Measurements from ENCODE around the gene ADRA2C. TPM values are rescaled to one million over a fixed set of nuclear protein-coding genes. Genes with fewer than 3 reads are reported as not detected.

The ADRA2C gene
- total RNA-seq, 2 experiments from 2014 or later, result not detected

- no peaks in the 10 kb centered on the region for H3K36me3 ChIP-seq (ENCODE audit: insufficient read depth, low read length)
- TF ChIP-seq CTCF (IDR thresholded peaks at IDR 0.05), result no peak
- POLR2A ChIA-PET, result no interaction called here
- no peak overlapping the region for H3K4me3 Mint-ChIP-seq
- peaks cover 3 to 39% of the 10 kb centered on the region in 2 experiments for H3K9me3 ChIP-seq (ENCODE audit: control insufficient read depth in 1 of 2, insufficient read depth in 1 of 2, low read length in 2 of 2)
- DNase-seq (no peak), ATAC-seq (ENCODE audit: poor library complexity) (no peak)
- H3K9me3 Mint-ChIP-seq, result no peaks in the 10 kb centered on the region
- H3K27ac ChIP-seq (ENCODE audit: low read depth in 1 of 2, low read length in 2 of 2), result no peak overlapping the region
- intact Hi-C loops (cut with DNase I, micrococcal nuclease), result no loop called here
- H3K4me1 ChIP-seq (ENCODE audit: insufficient read depth, low read length), result no peaks in the 10 kb centered on the region
- CTCF ChIA-PET, result no interaction called here
- H3K27me3 Mint-ChIP-seq, result peaks cover 67% of the 10 kb centered on the region
- no peaks in the 10 kb centered on the region for H3K36me3 Mint-ChIP-seq (ENCODE audit: low read depth)
- H3K27me3 ChIP-seq (ENCODE audit: control insufficient read depth in 1 of 2, insufficient read depth in 2 of 2, low read length in 2 of 2), result peaks cover 11 to 16% of the 10 kb centered on the region in 2 experiments
- no peaks in the 10 kb centered on the region for H3K4me1 Mint-ChIP-seq (ENCODE audit: low read depth)
- no peak overlapping the region for H3K4me3 ChIP-seq (ENCODE audit: low read length)
- no peak overlapping the region for H3K27ac Mint-ChIP-seq
These were observed 21.3 kb upstream of the ADRA2C start for GRCh38 chr4:3744901-3745300.

- intact Hi-C loops (cut with DNase I, micrococcal nuclease), result no loop called here
- no peaks in the 10 kb centered on the region for H3K4me1 Mint-ChIP-seq (ENCODE audit: low read depth)
These were observed 20.1 kb upstream of the ADRA2C start for GRCh38 chr4:3745886-3746656.

DNA sequence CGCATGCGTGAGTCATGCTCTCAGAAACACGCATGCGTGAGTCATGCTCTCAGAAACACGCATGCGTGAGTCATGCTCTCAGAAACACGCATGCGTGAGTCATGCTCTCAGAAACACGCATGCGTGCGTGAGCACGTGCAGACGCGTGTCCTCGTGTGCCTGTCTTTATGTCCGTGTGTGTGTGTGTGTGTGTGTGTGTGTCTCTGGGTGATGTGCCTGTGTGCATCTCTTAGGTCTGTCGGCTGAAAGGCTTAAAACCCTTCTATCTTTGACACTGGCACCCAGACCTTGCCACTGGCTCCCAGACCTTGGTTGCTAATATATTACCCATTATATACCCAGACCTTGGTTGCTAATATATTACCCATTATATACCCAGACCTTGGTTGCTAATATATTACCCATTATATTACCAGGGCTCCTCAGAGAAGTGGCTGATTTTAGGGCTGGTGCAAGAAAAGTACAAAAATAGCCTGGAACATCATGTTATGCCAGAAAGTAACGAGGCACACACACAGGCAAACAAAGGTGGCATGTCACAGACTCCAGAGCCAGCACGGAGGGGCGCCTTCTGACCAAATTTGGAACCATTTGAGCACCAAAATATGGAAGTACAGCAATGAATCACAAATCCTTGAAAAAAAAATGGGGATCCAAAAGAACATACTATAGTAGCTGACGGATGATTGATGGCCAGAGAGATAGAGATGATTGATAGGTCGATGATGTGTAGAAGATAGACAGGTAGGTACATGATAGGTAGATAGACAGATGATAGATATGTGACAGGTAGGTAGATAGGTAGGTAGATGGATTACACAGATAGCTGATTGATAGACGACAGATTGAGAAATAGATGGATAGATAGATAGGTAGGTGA is 19.2 kb upstream of the ADRA2C start:
- H3K9me3 ChIP-seq (ENCODE audit: control insufficient read depth in 1 of 2, insufficient read depth in 1 of 2, low read length in 2 of 2), result peaks cover 3 to 30% of the 10 kb centered on the region in 2 experiments
- no peaks in the 10 kb centered on the region for H3K36me3 ChIP-seq (ENCODE audit: insufficient read depth, low read length)
- Mint-ChIP-seq H3K27ac (no peak overlapping the region), H3K4me1 (ENCODE audit: low read depth) (no peaks in the 10 kb centered on the region), H3K9me3 (no peaks in the 10 kb centered on the region), H3K36me3 (ENCODE audit: low read depth) (no peaks in the 10 kb centered on the region), H3K4me3 (no peak overlapping the region), H3K27me3 (peaks cover 73% of the 10 kb centered on the region)
- TF ChIP-seq CTCF (IDR thresholded peaks at IDR 0.05), result no peak
- peaks cover 14 to 20% of the 10 kb centered on the region in 2 experiments for H3K27me3 ChIP-seq (ENCODE audit: control insufficient read depth in 1 of 2, insufficient read depth in 2 of 2, low read length in 2 of 2)
- H3K4me3 ChIP-seq (ENCODE audit: low read length), result no peak overlapping the region
- no peak overlapping the region for H3K27ac ChIP-seq (ENCODE audit: low read depth in 1 of 2, low read length in 2 of 2)
- CTCF ChIA-PET, result no interaction called here
- intact Hi-C loops (cut with DNase I, micrococcal nuclease), result no loop called here
- no peaks in the 10 kb centered on the region for H3K4me1 ChIP-seq (ENCODE audit: insufficient read depth, low read length)
- DNase-seq (no peak), ATAC-seq (ENCODE audit: poor library complexity) (no peak)
- POLR2A ChIA-PET, result no interaction called here

More at GRCh38 chr4:3745886-3746656, 20.1 kb upstream of the ADRA2C start:
- DNase-seq (no peak), ATAC-seq (ENCODE audit: poor library complexity) (no peak)
- Histone ChIP-seq H3K4me1 (ENCODE audit: insufficient read depth, low read length) (no peaks in the 10 kb centered on the region), H3K9me3 (ENCODE audit: control insufficient read depth in 1 of 2, insufficient read depth in 1 of 2, low read length in 2 of 2) (peaks cover 3 to 35% of the 10 kb centered on the region in 2 experiments), H3K27me3 (ENCODE audit: control insufficient read depth in 1 of 2, insufficient read depth in 2 of 2, low read length in 2 of 2) (peaks cover 11 to 20% of the 10 kb centered on the region in 2 experiments), H3K4me3 (ENCODE audit: low read length) (no peak overlapping the region), H3K27ac (ENCODE audit: low read depth in 1 of 2, low read length in 2 of 2) (no peak overlapping the region), H3K36me3 (ENCODE audit: insufficient read depth, low read length) (no peaks in the 10 kb centered on the region)
- POLR2A ChIA-PET, result no interaction called here
- no peak overlapping the region for H3K27ac Mint-ChIP-seq
- TF ChIP-seq CTCF (IDR thresholded peaks at IDR 0.05), result no peak
- H3K36me3 Mint-ChIP-seq (ENCODE audit: low read depth), result no peaks in the 10 kb centered on the region
- CTCF ChIA-PET, result no interaction called here
- no peaks in the 10 kb centered on the region for H3K9me3 Mint-ChIP-seq
- H3K4me3 Mint-ChIP-seq, result no peak overlapping the region
- H3K27me3 Mint-ChIP-seq, result peaks cover 71% of the 10 kb centered on the region
